Esophagus (tissue), 2 donors: Measurements from ENCODE around the gene RNF123. TPM values are rescaled to one million over a fixed set of nuclear protein-coding genes. Genes with fewer than 3 reads are reported as not detected.

Experiments
- polyA plus RNA-seq, 2 donors: library from polyadenylated mRNA; stranded (reverse); fragments of 200-250 nt; gene quantifications; one replicate each; pipeline ENCODE4 v1.2.3, GENCODE V29; 2013
- donor health status: healthy with polysubstance abuse.
- donor health status: Bipolar disorder and iron deficiency.

RNF123 gene
- polyA plus RNA-seq, 2 donors = 14.7 to 16.9 TPM

Other genes with a start within 250 kb of the RNF123 start
- 10 to 100 TPM in 1 of 2 donors, 1 to 10 TPM in 1; 8.6 to 18.8 TPM for gene DAG1, start 219.3 kb upstream of the RNF123 start, polyA plus RNA-seq
- under 1 TPM; 0.01 to 0.08 TPM for gene BSN, start 135.1 kb upstream of the RNF123 start, polyA plus RNA-seq
- gene APEH, start 15.2 kb upstream of the RNF123 start, polyA plus RNA-seq = 10 to 100 TPM; 21.0 to 53.0 TPM
- 10 to 100 TPM; 11.2 to 30.0 TPM for gene MST1, start 83 bp upstream of the RNF123 start, polyA plus RNA-seq
- gene AMIGO3, start 30.1 kb downstream of the RNF123 start, polyA plus RNA-seq = 1 to 10 TPM in 1 of 2 donors, under 1 TPM in 1; 1.00 to 1.4 TPM
- gene GMPPB, start 34.4 kb downstream of the RNF123 start, polyA plus RNA-seq = 10 to 100 TPM; 17.7 to 32.1 TPM
- 10 to 100 TPM; 11.5 to 14.1 TPM for gene IP6K1, start 97.0 kb downstream of the RNF123 start, polyA plus RNA-seq
- under 1 TPM in 1 of 2 donors, not detected in 1; 0.04 TPM for gene CDHR4, start 110.3 kb downstream of the RNF123 start, polyA plus RNA-seq
- gene INKA1, start 113.7 kb downstream of the RNF123 start, polyA plus RNA-seq = 10 to 100 TPM; 26.3 to 28.4 TPM
- gene UBA7, start 124.4 kb downstream of the RNF123 start, polyA plus RNA-seq = 10 to 100 TPM; 24.1 to 54.3 TPM
- gene TRAIP, start 167.0 kb downstream of the RNF123 start, polyA plus RNA-seq = 1 to 10 TPM; 4.1 to 4.3 TPM
- under 1 TPM in 1 of 2 donors, not detected in 1; 0.01 TPM for gene CAMKV, start 180.3 kb downstream of the RNF123 start, polyA plus RNA-seq
- gene MST1R, start 214.3 kb downstream of the RNF123 start, polyA plus RNA-seq = 10 to 100 TPM; 23.6 to 53.4 TPM
- gene MON1A, start 240.3 kb downstream of the RNF123 start, polyA plus RNA-seq = 10 to 100 TPM in 1 of 2 donors, 1 to 10 TPM in 1; 7.0 to 10.2 TPM